H1 (cell line): ENCODE results near the gene COPZ2. TPM values are rescaled to one million over a fixed set of nuclear protein-coding genes. Genes with fewer than 3 reads are reported as not detected.

Experiments used
- CTCF ChIA-PET: fragments of 300-600 bp; sonication (Branson Sonifier 250); formaldehyde crosslinking; loops from one replicate; lab custom pipeline; 2021; ENCODE audit not compliant: partially characterized antibody; lab: Charles Lee
- POLR2A ChIA-PET: fragments of 300-600 bp; sonication (Branson Sonifier 250); formaldehyde crosslinking; loops from one replicate; lab custom pipeline; 2021; ENCODE audit warnings: inconsistent platforms; ENCODE audit not compliant: partially characterized antibody; lab: Charles Lee
- DNase-seq, 2 experiments: peaks; one replicate each; pipeline versions ENCODE4 v3.0.0 to v3.0.0-alpha.2; 2010 to 2022; ENCODE audit warnings: low spot score in 2 of 2, low read depth in 1 of 2, mixed read lengths in 1 of 2
- FAIRE-seq: peaks from 2 replicates; lab custom pipeline; 2011; peaks lifted over from hg19 to GRCh38; lab: Jason Lieb, UNC
- H2AFZ ChIP-seq: 2 replicates; pipeline ENCODE4 v1.8.1; 2012; ENCODE audit warnings: low read length, inconsistent platforms
- H2AK5ac ChIP-seq: 2 replicates; pipeline ENCODE4 v1.6.1; 2013; ENCODE audit warnings: low read depth, low read length
- H2BK120ac ChIP-seq: replicated peaks from 2 replicates; pipeline ENCODE3; 2013; ENCODE audit warnings: low read depth, low read length, inconsistent platforms
- H2BK12ac ChIP-seq: 2 replicates; pipeline ENCODE4 v1.6.1; 2013; ENCODE audit warnings: low read depth, low read length
- H2BK15ac ChIP-seq: 2 replicates; pipeline ENCODE4 v1.6.1; 2013; ENCODE audit warnings: low read length
- H2BK20ac ChIP-seq: 2 replicates; pipeline ENCODE4 v1.6.1; 2013; ENCODE audit warnings: low read length
- H2BK5ac ChIP-seq: 2 replicates; pipeline ENCODE4 v1.6.1; 2013; ENCODE audit warnings: low read depth, low read length
- H3K14ac ChIP-seq: 2 replicates; pipeline ENCODE4 v1.6.1; 2013; ENCODE audit warnings: inconsistent platforms; ENCODE audit not compliant: insufficient read length
- H3K18ac ChIP-seq: 2 replicates; pipeline ENCODE4 v1.6.1; 2013; ENCODE audit warnings: low read length; ENCODE audit errors: extremely low read depth
- H3K23ac ChIP-seq: 2 replicates; pipeline ENCODE4 v1.6.1; 2013; ENCODE audit warnings: inconsistent platforms; ENCODE audit not compliant: insufficient read length
- H3K23me2 ChIP-seq: 2 replicates; pipeline ENCODE4 v1.6.1; 2013; ENCODE audit warnings: low read depth, low read length
- H3K27ac ChIP-seq: 2 replicates; pipeline ENCODE4 v1.6.1; 2011; ENCODE audit warnings: low read depth, low read length, inconsistent platforms
- H3K27me3 ChIP-seq, 4 experiments: replicated peaks in 1 of 4; 1 replicate in 1 of 4; 2 replicates in 3 of 4; pipeline versions ENCODE4 v1.6.1 to v1.8.1; 2011 to 2013; ENCODE audit warnings: low read length in 3 of 4, mild to moderate bottlenecking in 3 of 4, inconsistent platforms in 2 of 4, mixed read lengths in 2 of 4, moderate library complexity in 1 of 4; ENCODE audit not compliant: control insufficient read depth in 3 of 4, insufficient read depth in 3 of 4; ENCODE audit errors: extremely low read depth in 1 of 4
- H3K36me3 ChIP-seq, 4 experiments: 2 replicates each; pipeline versions ENCODE4 v1.6.1 to v1.8.1; 2011 to 2013; ENCODE audit warnings: mild to moderate bottlenecking in 4 of 4, low read length in 3 of 4, moderate library complexity in 2 of 4, control low read depth in 1 of 4, inconsistent platforms in 1 of 4; ENCODE audit not compliant: insufficient read depth in 4 of 4, control insufficient read depth in 2 of 4
- H3K4ac ChIP-seq: replicated peaks from 2 replicates; pipeline ENCODE3; 2013; ENCODE audit warnings: low read length, low read depth, mixed read lengths, inconsistent platforms; ENCODE audit not compliant: insufficient read length
- H3K4me1 ChIP-seq, 4 experiments: replicated peaks in 1 of 4; 1 replicate in 1 of 4; 2 replicates in 3 of 4; pipeline versions ENCODE4 v1.6.1 to v1.8.1; 2011 to 2013; ENCODE audit warnings: low read length in 3 of 4, inconsistent platforms in 2 of 4, mixed read lengths in 1 of 4; ENCODE audit not compliant: insufficient read depth in 4 of 4, control insufficient read depth in 3 of 4
- H3K4me2 ChIP-seq, 2 experiments: 2 replicates each; pipeline versions ENCODE4 v1.6.1 to v1.8.1; 2011 to 2013; ENCODE audit warnings: low read depth in 2 of 2, low read length in 2 of 2, control low read depth in 1 of 2, inconsistent platforms in 1 of 2, mild to moderate bottlenecking in 1 of 2; ENCODE audit not compliant: insufficient read depth in 1 of 2
- H3K4me3 ChIP-seq, 4 experiments: fragments of 200-600, 300-600 bp in 1 of 4; sonication (generic), shearing (Covaris generic), sonication (Bioruptor Twin) in 1 of 4; 2 replicates each; pipeline versions ENCODE4 v1.5.1 to v1.8.1; 2011 to 2016; ENCODE audit warnings: low read length in 4 of 4, low read depth in 3 of 4, control low read depth in 2 of 4, inconsistent platforms in 2 of 4, mild to moderate bottlenecking in 2 of 4, mixed read lengths in 1 of 4, moderate library complexity in 1 of 4; ENCODE audit not compliant: insufficient read depth in 2 of 4; ENCODE audit errors: extremely low read depth in 1 of 4
- H3K56ac ChIP-seq: replicated peaks from 2 replicates; pipeline ENCODE3; 2013; ENCODE audit warnings: low read depth, mild to moderate bottlenecking, mixed read lengths, low read length, inconsistent platforms; ENCODE audit not compliant: insufficient read length
- H3K79me1 ChIP-seq: 2 replicates; pipeline ENCODE4 v1.6.1; 2013; ENCODE audit warnings: low read depth, low read length, control low read depth
- H3K79me2 ChIP-seq, 2 experiments: 2 replicates each; pipeline versions ENCODE4 v1.6.1 to v1.8.1; 2012 to 2013; ENCODE audit warnings: low read length in 2 of 2, mild to moderate bottlenecking in 2 of 2, inconsistent platforms in 1 of 2; ENCODE audit not compliant: insufficient read depth in 2 of 2, control insufficient read depth in 1 of 2
- H3K9ac ChIP-seq, 4 experiments: replicated peaks in 1 of 4; 1 replicate in 1 of 4; 2 replicates in 3 of 4; pipeline versions ENCODE4 v1.6.1 to v1.8.1; 2011 to 2013; ENCODE audit warnings: low read depth in 3 of 4, low read length in 3 of 4, control low read depth in 2 of 4, mild to moderate bottlenecking in 2 of 4, moderate library complexity in 2 of 4, inconsistent platforms in 1 of 4; ENCODE audit errors: extremely low read depth in 1 of 4
- H3K9me3 ChIP-seq, 2 experiments: 2 replicates each; pipeline versions ENCODE4 v1.6.1 to v1.8.1; 2012 to 2013; ENCODE audit warnings: mild to moderate bottlenecking in 2 of 2, moderate library complexity in 2 of 2, control low read depth in 1 of 2, inconsistent platforms in 1 of 2, low read depth in 1 of 2, low read length in 1 of 2, mixed read lengths in 1 of 2; ENCODE audit not compliant: insufficient read depth in 2 of 2
- H4K20me1 ChIP-seq, 2 experiments: replicated peaks in 1 of 2; 2 replicates each; pipeline versions ENCODE3 to v1.8.1; 2011 to 2013; ENCODE audit warnings: inconsistent platforms in 2 of 2, low read length in 2 of 2, mild to moderate bottlenecking in 1 of 2; ENCODE audit not compliant: insufficient read depth in 2 of 2, control insufficient read depth in 1 of 2
- H4K5ac ChIP-seq: 2 replicates; pipeline ENCODE4 v1.6.1; 2013; ENCODE audit warnings: low read length, low read depth, mixed read lengths, inconsistent platforms; ENCODE audit not compliant: insufficient read length
- H4K8ac ChIP-seq: 2 replicates; pipeline ENCODE4 v1.8.0; 2013; ENCODE audit warnings: mild to moderate bottlenecking, moderate library complexity, low read length, inconsistent platforms; ENCODE audit not compliant: insufficient read depth; ENCODE audit errors: extremely low read depth
- H4K91ac ChIP-seq: replicated peaks from 2 replicates; pipeline ENCODE3; 2013; ENCODE audit warnings: low read length, mixed read lengths, inconsistent platforms; ENCODE audit not compliant: insufficient read length
- CBX8 ChIP-seq: fragments of 300-800, 300-1000 bp; sonication (generic); IDR thresholded peaks from 2 replicates; pipeline ENCODE4 v1.7.1; 2016; ENCODE audit warnings: low read depth, low read length, borderline replicate concordance
- CREB1 ChIP-seq: IDR thresholded peaks from 2 replicates; pipeline ENCODE4 v1.6.1; 2012; ENCODE audit warnings: inconsistent platforms
- EP300 ChIP-seq, 2 experiments: IDR thresholded peaks; 1 replicate in 1 of 2; 2 replicates in 1 of 2; pipeline ENCODE4 v1.6.1; 2011 to 2012; ENCODE audit warnings: low read depth in 2 of 2, low read length in 2 of 2, mild to moderate bottlenecking in 2 of 2, borderline replicate concordance in 1 of 2, inconsistent platforms in 1 of 2, moderate library complexity in 1 of 2
- RXRA ChIP-seq: IDR thresholded peaks from 2 replicates; pipeline ENCODE4 v1.6.1; 2011; ENCODE audit warnings: low read depth, mild to moderate bottlenecking, low read length, moderate library complexity; ENCODE audit not compliant: insufficient read depth
- SP2 ChIP-seq: IDR thresholded peaks from 2 replicates; pipeline ENCODE4 v1.6.1; 2012; ENCODE audit warnings: mild to moderate bottlenecking, low read length, inconsistent platforms
- WGBS, 2 experiments: shearing (Covaris generic) in 1 of 2; methylation state at CpG; one replicate each; pipeline versions ENCODE4 v1.1.6 to v1.1.7; 2013 to 2015; ENCODE audit warnings: low lambda C conversion rate in 2 of 2, mixed read lengths in 2 of 2, inconsistent platforms in 1 of 2, low coverage in 1 of 2, missing lambda C conversion rate in 1 of 2; ENCODE audit not compliant: insufficient replicate concordance in 2 of 2, insufficient coverage in 1 of 2, insufficient read length in 1 of 2; ENCODE audit errors: extremely low coverage in 1 of 2, missing lambda C conversion rate in 1 of 2; 5-methylcytosine and 5-hydroxymethylcytosine counted together
- polyA plus RNA-seq, 7 experiments: library from polyadenylated mRNA; depleted of rRNA in 3 of 7; stranded (reverse) in 5 of 7; unstranded in 2 of 7; fragments of >200 nt in 5 of 7; fragments of 200-250 nt in 2 of 7; gene quantifications; 1 replicate in 5 of 7; 2 replicates in 1 of 7; 4 replicates in 1 of 7; pipeline versions ENCODE4 v1.2.1 to v1.2.3, GENCODE V29; 2011 to 2013; ENCODE audit warnings: missing spikeins in 2 of 7, mixed read lengths in 2 of 7
- total RNA-seq: library from RNA; stranded (reverse); fragmentation: NEBNext Ultra II Directional; extraction: Animal tissue kit (Norgen Biotek cat#: 25700); gene quantifications from 2 replicates; pipeline ENCODE4 v1.2.1, GENCODE V29; 2021

COPZ2 gene
- total and polyA plus RNA-seq, 2 of the 8 experiments (the other 6 are each of a cell fraction or from before 2014, with no cell fraction given): 0.24 TPM; not detected in 1

DNA sequence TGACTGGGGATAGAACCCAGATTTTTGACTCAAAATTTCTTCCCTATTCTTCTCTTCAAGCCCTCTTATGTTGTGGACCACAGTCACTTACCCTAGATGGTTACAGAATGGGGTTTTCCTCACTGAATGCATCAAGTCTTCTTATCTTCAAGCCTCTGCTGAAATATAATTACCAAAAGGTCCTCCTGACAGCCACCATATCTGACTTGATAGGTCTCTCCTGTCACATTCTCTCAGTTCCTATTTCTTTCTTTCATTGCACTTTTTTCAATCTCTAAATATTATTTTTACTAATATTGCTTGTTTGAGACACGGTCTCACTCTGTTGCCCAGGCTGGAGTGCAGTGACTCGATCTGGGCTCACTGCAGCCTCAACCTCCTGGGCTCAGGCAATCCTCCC lies 1.1 kb upstream of the COPZ2 start:
- H3K14ac ChIP-seq: no peak overlapping the region
- H2AK5ac ChIP-seq: no peak overlapping the region
- peaks cover 2 to 7% (median 4%) of the 10 kb centered on the region in 4 experiments; a peak in 5 of 7 replicates for H3K4me1 ChIP-seq
- no peak overlapping the region for H2AFZ ChIP-seq
- no peak overlapping the region for H2BK20ac ChIP-seq
- peaks cover 0 to 6% of the 10 kb centered on the region in 2 experiments for H4K20me1 ChIP-seq
- ChIA-PET POLR2A (interaction anchor here (28.1 kb wide), 1 partner anchor 23 kb away, joined by 1227 read pairs; the partner anchor contains the start of gene NFE2L1), CTCF (interaction anchor here (0.9 to 1.9 kb wide), 4 partner anchors 9 to 29 kb away, joined by 3 to 12 read pairs (median 6); partner anchors contain the start of gene NFE2L1)
- H3K79me2 ChIP-seq: no peaks in the 10 kb centered on the region
- no peak overlapping the region for H3K27ac ChIP-seq
- no peak overlapping the region for H3K23ac ChIP-seq
- H2BK12ac ChIP-seq: no peak overlapping the region
- TF ChIP-seq EP300 (IDR thresholded peaks at IDR 0.05; ENCODE audit: borderline replicate concordance in 1 of 2, low read depth in 2 of 2, low read length in 2 of 2): no peak
- TF ChIP-seq CBX8: no peak
- no peak for TF ChIP-seq SP2
- TF ChIP-seq CREB1: no peak
- TF ChIP-seq RXRA: no peak
- H3K9ac ChIP-seq: no peak overlapping the region
- FAIRE-seq (no peak), DNase-seq (no peak)
- no peak overlapping the region; a peak in 1 of 4 replicates for H3K4me2 ChIP-seq
- peaks cover 4% of the 10 kb centered on the region; the same call in 1 of the 2 replicates for H3K23me2 ChIP-seq
- no peaks in the 10 kb centered on the region for H3K36me3 ChIP-seq
- H3K18ac ChIP-seq: no peak overlapping the region
- no peaks in the 10 kb centered on the region for H3K79me1 ChIP-seq
- H2BK120ac ChIP-seq: no peak overlapping the region
- no peak overlapping the region for H2BK15ac ChIP-seq
- no peak overlapping the region for H4K91ac ChIP-seq
- no peak overlapping the region for H4K8ac ChIP-seq
- peaks cover 6 to 27% (median 20%) of the 10 kb centered on the region in 4 experiments for H3K27me3 ChIP-seq
- no peak overlapping the region for H4K5ac ChIP-seq
- H2BK5ac ChIP-seq: no peak overlapping the region
- no peak overlapping the region for H3K56ac ChIP-seq
- no peak overlapping the region for H3K4ac ChIP-seq
- H3K4me3 ChIP-seq: no peak overlapping the region
- 89% methylated on average over 2 of the region's 2 CpGs; no CpG with 5 or more reads in 1 of the 2 experiments for WGBS, 2 experiments
- H3K9me3 ChIP-seq: no peaks in the 10 kb centered on the region
